PC-3 (cell line): ENCODE data around the gene GHDC. TPM values are rescaled to one million over a fixed set of nuclear protein-coding genes. Genes with fewer than 3 reads are reported as not detected.
"Not testable (repeated sequence)": the region's sequence is repeated elsewhere in the genome, so short reads cannot be mapped to it uniquely, and the experiment has no call there.

Experiments used
- ATAC-seq: fragments of 200-7000 bp; cut with Tn5 transposase; 2 replicates; pipeline ENCODE4 v1.9.1; 2020; ENCODE audit warnings: mild to moderate bottlenecking, moderate library complexity
- BruUV-seq: library from RNA; stranded (reverse); fragments of 400-500 nt; replicated peaks from 2 replicates; lab custom pipeline; 2021; lab: Mats Ljungman, UMichigan
- CTCF ChIA-PET: fragments of 300-600 bp; sonication (Branson Sonifier 250); formaldehyde crosslinking; loops from one replicate; lab custom pipeline; 2022; ENCODE audit warnings: antibody characterized with exemption; lab: Charles Lee
- POLR2A ChIA-PET: fragments of 300-600 bp; sonication (Branson Sonifier 250); formaldehyde crosslinking; loops from one replicate; lab custom pipeline; 2022; ENCODE audit warnings: antibody characterized with exemption; ENCODE audit not compliant: unreplicated experiment; lab: Charles Lee
- DNase-seq: peaks from one replicate; pipeline ENCODE4 v3.0.0-alpha.2; 2015
- H2AFZ ChIP-seq: fragments of 300-600 bp; sonication (generic); 2 replicates; pipeline ENCODE4 v1.6.0; 2016; ENCODE audit warnings: antibody characterized with exemption, low read length
- H3F3A ChIP-seq: fragments of 300-600 bp; sonication (generic); one replicate; pipeline ENCODE4 v1.6.0; 2017; ENCODE audit warnings: antibody characterized with exemption, low read length, control low read depth, mild to moderate bottlenecking; ENCODE audit not compliant: unreplicated experiment
- H3K27ac ChIP-seq: fragments of 300-600 bp; sonication (generic); 2 replicates; pipeline ENCODE4 v1.5.1; 2016; ENCODE audit warnings: mild to moderate bottlenecking, low read length
- H3K27me3 ChIP-seq: fragments of 300-600 bp; sonication (generic); 2 replicates; pipeline ENCODE4 v1.6.1; 2016; ENCODE audit warnings: low read length, mixed read lengths
- H3K36me3 ChIP-seq: fragments of 300-600 bp; sonication (generic); 2 replicates; pipeline ENCODE4 v1.6.1; 2016; ENCODE audit warnings: low read depth, mixed run types, low read length, mixed read lengths
- H3K4me1 ChIP-seq: fragments of 300-600 bp; sonication (generic); 2 replicates; pipeline ENCODE4 v1.5.1; 2016; ENCODE audit warnings: low read length; ENCODE audit not compliant: insufficient read depth
- H3K4me2 ChIP-seq: fragments of 300-600 bp; sonication (generic); 2 replicates; pipeline ENCODE4 v1.6.0; 2016; ENCODE audit warnings: low read length
- H3K4me3 ChIP-seq: fragments of 300-600 bp; sonication (generic); 2 replicates; pipeline ENCODE4 v1.5.1; 2016; ENCODE audit warnings: mild to moderate bottlenecking, low read length, mixed read lengths
- H3K79me2 ChIP-seq: fragments of 300-600 bp; sonication (generic); 2 replicates; pipeline ENCODE4 v1.6.1; 2017; ENCODE audit warnings: low read length, mixed read lengths
- H3K9ac ChIP-seq: fragments of 300-600 bp; sonication (generic); 2 replicates; pipeline ENCODE4 v1.6.0; 2016; ENCODE audit warnings: mild to moderate bottlenecking, low read length
- H3K9me2 ChIP-seq: fragments of 300-600 bp; sonication (generic); replicated peaks from 2 replicates; pipeline ENCODE4 v1.6.1; 2016; ENCODE audit warnings: mixed run types, low read length, mixed read lengths
- H3K9me3 ChIP-seq: fragments of 300-600 bp; sonication (generic); 2 replicates; pipeline ENCODE4 v1.6.1; 2016; ENCODE audit warnings: low read length, mixed read lengths
- H4K20me1 ChIP-seq: fragments of 300-600 bp; sonication (generic); 2 replicates; pipeline ENCODE4 v1.6.1; 2016; ENCODE audit warnings: low read length, mixed read lengths
- CTCF ChIP-seq: fragments of 300-600 bp; sonication (generic); conservative IDR thresholded peaks from 2 replicates; pipeline ENCODE4 v1.5.1; 2017; ENCODE audit warnings: antibody characterized with exemption, low read depth, mild to moderate bottlenecking, low read length
- EZH2 ChIP-seq: fragments of 300-600 bp; sonication (generic); IDR thresholded peaks from one replicate; pipeline ENCODE4 v1.6.1; 2017; ENCODE audit warnings: antibody characterized with exemption, mild to moderate bottlenecking, low read length; ENCODE audit not compliant: unreplicated experiment
- EZH2phosphoT487 ChIP-seq: fragments of 300-600 bp; sonication (generic); IDR thresholded peaks from 2 replicates; pipeline ENCODE4 v1.6.1; 2018; ENCODE audit warnings: mild to moderate bottlenecking, antibody characterized with exemption, low read length, borderline replicate concordance
- intact Hi-C: fragments of 100-400 bp; cut with micrococcal nuclease; formaldehyde crosslinking; loops from 2 replicates; pipeline ENCODE4 v1.9.0; 2023
- total RNA-seq: library from RNA; depleted of rRNA; stranded (reverse); fragments of >200 nt; gene quantifications from 2 replicates; pipeline ENCODE4 v1.2.3, GENCODE V29; 2014

The GHDC gene
- total RNA-seq, 1 experiment from 2014 or later, result not detected

- intact Hi-C loops, result no loop called here
- H3K27me3 ChIP-seq, result no peaks in the 10 kb centered on the region
- TF ChIP-seq EZH2 (no peak), CTCF (no peak), EZH2phosphoT487 (no peak)
- ATAC-seq (no peak), DNase-seq (no peak)
- ChIA-PET POLR2A (no interaction called here), CTCF (no interaction called here)
- no peak overlapping the region for H3K4me2 ChIP-seq
- H3K4me1 ChIP-seq, result no peaks in the 10 kb centered on the region
- H3K27ac ChIP-seq, result no peak overlapping the region
- H2AFZ ChIP-seq, result no peak overlapping the region
- no TSS peak for BruUV-seq
- no peaks in the 10 kb centered on the region for H3K9me2 ChIP-seq
- H3K9me3 ChIP-seq, result no peaks in the 10 kb centered on the region
- no peaks in the 10 kb centered on the region for H3K36me3 ChIP-seq
- H3K4me3 ChIP-seq, result no peak overlapping the region
- no peaks in the 10 kb centered on the region for H3K79me2 ChIP-seq
- H3F3A ChIP-seq, result no peaks in the 10 kb centered on the region
- no peak overlapping the region for H3K9ac ChIP-seq
- H4K20me1 ChIP-seq, result no peaks in the 10 kb centered on the region
Observed at GRCh38 chr17:42214156-42214555, 19.9 kb upstream of the GHDC start.

DNA sequence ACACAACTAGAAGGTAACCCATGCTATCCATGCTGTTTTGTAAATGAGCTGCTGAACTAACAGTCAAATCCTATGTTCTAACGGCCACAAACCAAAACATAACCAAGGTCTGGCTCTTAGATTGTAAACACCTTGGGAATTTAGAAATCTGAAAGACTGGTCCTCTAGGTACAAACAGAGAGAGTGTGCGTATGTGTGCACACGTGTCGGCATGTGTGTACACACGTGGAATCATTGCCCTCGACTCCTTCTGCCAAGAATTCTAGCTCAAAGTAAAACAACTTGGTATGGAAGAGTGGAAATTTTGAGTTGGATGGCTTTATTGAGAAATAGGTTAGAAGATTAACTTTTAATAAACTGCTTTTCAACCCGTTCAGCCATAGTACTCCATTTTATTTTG is 18.1 kb upstream of the GHDC start:
- DNase-seq, result no peak
- no TSS peak for BruUV-seq
- no peak for TF ChIP-seq EZH2
- no peak for TF ChIP-seq EZH2phosphoT487
- no peak for TF ChIP-seq CTCF

DNA sequence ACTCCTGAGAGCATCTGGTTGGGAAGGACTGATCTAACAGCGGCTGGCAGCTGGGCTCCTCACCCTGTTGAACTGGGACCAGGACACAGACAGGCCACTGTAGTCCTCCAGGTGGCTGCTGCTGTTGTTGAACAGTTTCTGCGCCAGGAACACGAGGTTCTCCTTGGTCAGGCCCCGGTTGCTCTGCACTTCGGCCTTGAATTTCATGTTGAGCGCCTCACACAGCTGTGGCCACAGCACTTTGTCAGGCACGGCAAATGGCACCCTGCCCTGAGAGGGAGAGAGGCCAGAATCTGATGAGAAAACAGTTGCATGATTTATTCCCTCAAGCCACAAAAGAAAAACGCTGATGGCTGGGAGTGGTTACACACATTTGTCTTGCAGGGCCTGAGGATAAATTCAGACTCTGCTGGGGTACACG is 17.6 kb upstream of the GHDC start:
- BruUV-seq, H3K9me3 ChIP-seq, ATAC-seq, intact Hi-C loops, H2AFZ ChIP-seq, H3K79me2 ChIP-seq, H3K27me3 ChIP-seq, H3K9me2 ChIP-seq, POLR2A ChIA-PET, DNase-seq, H3K36me3 ChIP-seq, H3K4me2 ChIP-seq, H3K4me1 ChIP-seq, H4K20me1 ChIP-seq, H3F3A ChIP-seq, H3K27ac ChIP-seq, CTCF ChIA-PET, H3K4me3 ChIP-seq, H3K9ac ChIP-seq: not testable (repeated sequence)

More for the DNA sequence above, 18.1 kb upstream of the GHDC start:
- ChIA-PET CTCF (no interaction called here), POLR2A (no interaction called here)
- no peaks in the 10 kb centered on the region for H4K20me1 ChIP-seq
- H3K27ac ChIP-seq, result no peak overlapping the region
- no peaks in the 10 kb centered on the region for H3K9me3 ChIP-seq
- no peaks in the 10 kb centered on the region for H3F3A ChIP-seq
- H3K36me3 ChIP-seq, result no peaks in the 10 kb centered on the region
- H3K4me2 ChIP-seq, result no peak overlapping the region
- H3K9me2 ChIP-seq, result no peaks in the 10 kb centered on the region
- ATAC-seq, result no peak
- no peaks in the 10 kb centered on the region for H3K79me2 ChIP-seq
- no peak overlapping the region for H2AFZ ChIP-seq
- no peaks in the 10 kb centered on the region for H3K27me3 ChIP-seq
- no peak overlapping the region for H3K9ac ChIP-seq
- no peaks in the 10 kb centered on the region for H3K4me1 ChIP-seq
- intact Hi-C loops, result no loop called here
- H3K4me3 ChIP-seq, result no peak overlapping the region
